ENCODE results near the gene RAB11A. TPM values are rescaled to one million over a fixed set of nuclear protein-coding genes. Genes with fewer than 3 reads are reported as not detected.

Gene RAB11A
- total RNA-seq, 1 experiment from 2014 or later = 139 TPM

GRCh38 chr15:65935391-65935790 lies 66.1 kb downstream of the RAB11A start:
- no peaks in the 10 kb centered on the region for H3K9me3 Mint-ChIP-seq (ENCODE audit: unreplicated experiment)
- BruUV-seq (replicated peaks) = no TSS peak
- POLR2A ChIA-PET = no interaction called here

GRCh38 chr15:65936282-65936681 lies 67.0 kb downstream of the RAB11A start:
- Mint-ChIP-seq H3K4me3 (ENCODE audit: unreplicated experiment) (no peak overlapping the region), H3K36me3 (ENCODE audit: insufficient read depth, unreplicated experiment) (no peaks in the 10 kb centered on the region), H3K9me3 (ENCODE audit: unreplicated experiment) (no peaks in the 10 kb centered on the region), H3K4me1 (ENCODE audit: insufficient read depth, unreplicated experiment) (peaks cover 16% of the 10 kb centered on the region), H3K27ac (ENCODE audit: low read depth, unreplicated experiment) (no peak overlapping the region), H3K27me3 (ENCODE audit: insufficient read depth, unreplicated experiment) (no peaks in the 10 kb centered on the region)
- no peak for DNase-seq (ENCODE audit: unreplicated experiment)
- intact Hi-C loops (cut with micrococcal nuclease) = no loop called here
- no peak for TF ChIP-seq CTCF (IDR thresholded peaks at IDR 0.05; ENCODE audit: unreplicated experiment)
- ChIA-PET POLR2A (interaction anchor here (0.6 kb wide), 1 partner anchor 205 kb away, joined by 5 read pairs; no protein-coding TSS in a partner anchor), CTCF (interaction anchor here (1.3 kb wide), 1 partner anchor 20 kb away, joined by 3 read pairs; no protein-coding TSS in a partner anchor)
- BruUV-seq (replicated peaks) = no TSS peak

More at GRCh38 chr15:65935391-65935790, 66.1 kb downstream of the RAB11A start:
- Mint-ChIP-seq H3K27me3 (ENCODE audit: insufficient read depth, unreplicated experiment) (no peaks in the 10 kb centered on the region), H3K36me3 (ENCODE audit: insufficient read depth, unreplicated experiment) (no peaks in the 10 kb centered on the region), H3K27ac (ENCODE audit: low read depth, unreplicated experiment) (no peak overlapping the region), H3K4me1 (ENCODE audit: insufficient read depth, unreplicated experiment) (peaks cover 9% of the 10 kb centered on the region), H3K4me3 (ENCODE audit: unreplicated experiment) (no peak overlapping the region)
- CTCF ChIA-PET = interaction anchor here (1.3 kb wide), 1 partner anchor 19 kb away, joined by 3 read pairs; no protein-coding TSS in a partner anchor
- no peak for DNase-seq (ENCODE audit: unreplicated experiment)
- intact Hi-C loops (cut with micrococcal nuclease) = no loop called here
- TF ChIP-seq CTCF (IDR thresholded peaks at IDR 0.05; ENCODE audit: unreplicated experiment) = no peak

DNA sequence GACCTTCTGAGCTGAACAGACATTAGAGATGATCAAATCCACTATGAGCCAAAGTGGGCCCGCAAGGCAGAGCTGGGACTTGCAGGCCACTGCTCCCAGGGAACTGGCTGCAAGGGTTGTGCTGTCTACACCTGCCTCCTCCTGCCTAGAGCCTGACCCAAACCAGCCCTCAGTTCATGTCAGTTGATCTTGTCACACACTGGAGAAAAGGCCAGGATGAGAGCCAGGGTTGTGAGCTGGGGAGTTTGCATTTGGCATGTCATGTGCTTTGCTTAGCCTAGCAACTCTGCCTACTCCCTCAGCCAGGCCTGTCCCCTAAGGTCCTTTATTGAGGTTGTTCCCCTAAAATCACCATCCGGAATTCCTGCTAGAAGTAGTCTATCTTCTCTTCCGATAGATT lies 67.8 kb downstream of the RAB11A start:
- CTCF ChIA-PET = no interaction called here
- intact Hi-C loops (cut with micrococcal nuclease) = no loop called here

GRCh38 chr15:65937476-65937875 lies 68.2 kb downstream of the RAB11A start:
- Mint-ChIP-seq H3K4me3 (ENCODE audit: unreplicated experiment) (no peak overlapping the region), H3K27me3 (ENCODE audit: insufficient read depth, unreplicated experiment) (no peaks in the 10 kb centered on the region), H3K4me1 (ENCODE audit: insufficient read depth, unreplicated experiment) (peaks cover 16% of the 10 kb centered on the region), H3K27ac (ENCODE audit: low read depth, unreplicated experiment) (no peak overlapping the region), H3K9me3 (ENCODE audit: unreplicated experiment) (no peaks in the 10 kb centered on the region), H3K36me3 (ENCODE audit: insufficient read depth, unreplicated experiment) (no peaks in the 10 kb centered on the region)
- no peak for DNase-seq (ENCODE audit: unreplicated experiment)
- no TSS peak for BruUV-seq (replicated peaks)
- CTCF ChIA-PET = no interaction called here
- TF ChIP-seq CTCF (IDR thresholded peaks at IDR 0.05; ENCODE audit: unreplicated experiment) = no peak
- POLR2A ChIA-PET = interaction anchor here (0.7 kb wide), 1 partner anchor 69 kb away, joined by 3 read pairs; the partner anchor contains the start of gene RAB11A
- intact Hi-C loops (cut with micrococcal nuclease) = no loop called here

More for the DNA sequence above, 67.8 kb downstream of the RAB11A start:
- POLR2A ChIA-PET = interaction anchor here (0.7 kb wide), 1 partner anchor 68 kb away, joined by 3 read pairs; the partner anchor contains the start of gene RAB11A
- Mint-ChIP-seq H3K27me3 (ENCODE audit: insufficient read depth, unreplicated experiment) (no peaks in the 10 kb centered on the region), H3K36me3 (ENCODE audit: insufficient read depth, unreplicated experiment) (no peaks in the 10 kb centered on the region), H3K4me1 (ENCODE audit: insufficient read depth, unreplicated experiment) (peaks cover 16% of the 10 kb centered on the region), H3K4me3 (ENCODE audit: unreplicated experiment) (no peak overlapping the region), H3K9me3 (ENCODE audit: unreplicated experiment) (no peaks in the 10 kb centered on the region), H3K27ac (ENCODE audit: low read depth, unreplicated experiment) (no peak overlapping the region)
- BruUV-seq (replicated peaks) = no TSS peak
- no peak for DNase-seq (ENCODE audit: unreplicated experiment)
- TF ChIP-seq CTCF (IDR thresholded peaks at IDR 0.05; ENCODE audit: unreplicated experiment) = no peak

Data from MCF 10A (cell line).